ENCODE results near the gene SLC29A3.

Gene SLC29A3

GRCh38 chr10:71302451-71302850 is 16.6 kb upstream of the SLC29A3 start:
- no peak for TF ChIP-seq CTCF (IDR thresholded peaks at IDR 0.05; ENCODE audit: borderline replicate concordance, insufficient read depth, low read depth, low read length)
- no peak overlapping the region for H3K4me3 ChIP-seq (ENCODE audit: low read depth, low read length)

- no peak overlapping the region for H3K4me3 ChIP-seq (ENCODE audit: low read depth, low read length)
- peak; percentile 55; the same call in 1 of the 2 replicates for TF ChIP-seq CTCF (IDR thresholded peaks at IDR 0.05; ENCODE audit: borderline replicate concordance, insufficient read depth, low read depth, low read length)
Observed at GRCh38 chr10:71302874-71303568, 16.0 kb upstream of the SLC29A3 start.

GRCh38 chr10:71303569-71303907 is 15.5 kb upstream of the SLC29A3 start:
- H3K4me3 ChIP-seq (ENCODE audit: low read depth, low read length), result no peak overlapping the region
- no peak for TF ChIP-seq CTCF (IDR thresholded peaks at IDR 0.05; ENCODE audit: borderline replicate concordance, insufficient read depth, low read depth, low read length)

- H3K4me3 ChIP-seq (ENCODE audit: low read depth, low read length), result no peak overlapping the region
- TF ChIP-seq CTCF (IDR thresholded peaks at IDR 0.05; ENCODE audit: borderline replicate concordance, insufficient read depth, low read depth, low read length), result no peak
Observed at GRCh38 chr10:71304914-71305313, 14.1 kb upstream of the SLC29A3 start.

- no peak overlapping the region for H3K4me3 ChIP-seq (ENCODE audit: low read depth, low read length)
- TF ChIP-seq CTCF (IDR thresholded peaks at IDR 0.05; ENCODE audit: borderline replicate concordance, insufficient read depth, low read depth, low read length), result no peak
Observed at GRCh38 chr10:71306979-71307378, 12.1 kb upstream of the SLC29A3 start.

- no peak overlapping the region for H3K4me3 ChIP-seq (ENCODE audit: low read depth, low read length)
- no peak for TF ChIP-seq CTCF (IDR thresholded peaks at IDR 0.05; ENCODE audit: borderline replicate concordance, insufficient read depth, low read depth, low read length)
Observed at GRCh38 chr10:71307469-71308085, 11.5 kb upstream of the SLC29A3 start.

- no peak overlapping the region for H3K4me3 ChIP-seq (ENCODE audit: low read depth, low read length)
- no peak for TF ChIP-seq CTCF (IDR thresholded peaks at IDR 0.05; ENCODE audit: borderline replicate concordance, insufficient read depth, low read depth, low read length)
Observed at GRCh38 chr10:71308244-71308643, 10.8 kb upstream of the SLC29A3 start.

Measured in GM12875 (cell line).